HL-60 (cell line): ENCODE results near the gene GNAQ.

Experiments
- DNase-seq, 2 experiments: peaks; one replicate each; pipeline ENCODE4 v3.0.0-alpha.2; 2010 to 2020; ENCODE audit warnings: low read depth in 1 of 2, low spot score in 1 of 2
- H3K27ac ChIP-seq: fragments of 250-450 bp; sonication (Bioruptor Pico); replicated peaks from 2 replicates; pipeline ENCODE4 v1.5.1; 2020; ENCODE audit warnings: mild to moderate bottlenecking, moderate library complexity
- H3K27me3 ChIP-seq: fragments of 250-450 bp; sonication (Bioruptor Pico); 2 replicates; pipeline ENCODE4 v1.5.1; 2021; ENCODE audit warnings: mild to moderate bottlenecking, moderate library complexity; ENCODE audit not compliant: insufficient read depth, poor library complexity, severe bottlenecking
- H3K4me3 ChIP-seq: replicated peaks from 2 replicates; pipeline ENCODE4 v1.5.1; 2011; ENCODE audit warnings: mild to moderate bottlenecking, control low read depth, low read length; ENCODE audit not compliant: insufficient read depth
- GABPA ChIP-seq: IDR thresholded peaks from 2 replicates; pipeline ENCODE4 v1.6.1; 2012; ENCODE audit warnings: low read depth
- POLR2AphosphoS5 ChIP-seq: IDR thresholded peaks from 2 replicates; pipeline ENCODE4 v1.6.1; 2012; ENCODE audit warnings: low read depth
- REST ChIP-seq: IDR thresholded peaks from 2 replicates; pipeline ENCODE4 v1.6.1; 2012; ENCODE audit warnings: low read depth; ENCODE audit not compliant: insufficient replicate concordance
- SPI1 ChIP-seq: IDR thresholded peaks from 2 replicates; pipeline ENCODE4 v1.6.1; 2012; ENCODE audit warnings: low read depth, mild to moderate bottlenecking, borderline replicate concordance
- TF ChIP-seq, protein P1 (sequence below): IDR thresholded peaks from one replicate; pipeline ENCODE4 v1.5.1; 2011; ENCODE audit warnings: low read length, control low read depth, inconsistent platforms; ENCODE audit not compliant: insufficient read depth

GNAQ gene

DNA sequence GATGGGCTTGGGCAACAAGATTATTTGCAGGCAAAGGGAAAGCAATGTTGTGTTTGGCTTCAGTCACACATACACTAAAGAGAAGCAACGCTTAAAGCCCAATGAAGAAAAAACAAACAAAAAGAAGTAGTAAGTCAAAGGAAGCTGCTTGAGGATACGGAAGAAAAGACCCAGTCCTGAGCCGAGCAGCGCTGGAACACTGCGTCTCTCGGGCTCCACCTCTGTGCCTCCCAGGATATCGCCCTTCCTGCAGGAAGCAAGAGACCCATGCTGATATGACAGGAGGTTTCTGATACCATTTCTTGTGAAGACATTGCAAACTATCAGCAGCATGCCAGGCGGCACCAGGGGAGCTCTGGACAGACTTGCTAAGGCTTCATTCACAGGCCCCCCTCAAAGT, 9.9 kb downstream of the GNAQ start:
- peak overlapping the region; percentile 18 for H3K27ac ChIP-seq
- TF ChIP-seq REST, result no peak
- no peak for TF ChIP-seq POLR2AphosphoS5
- TF ChIP-seq GABPA, result no peak
- TF ChIP-seq, protein P1, sequence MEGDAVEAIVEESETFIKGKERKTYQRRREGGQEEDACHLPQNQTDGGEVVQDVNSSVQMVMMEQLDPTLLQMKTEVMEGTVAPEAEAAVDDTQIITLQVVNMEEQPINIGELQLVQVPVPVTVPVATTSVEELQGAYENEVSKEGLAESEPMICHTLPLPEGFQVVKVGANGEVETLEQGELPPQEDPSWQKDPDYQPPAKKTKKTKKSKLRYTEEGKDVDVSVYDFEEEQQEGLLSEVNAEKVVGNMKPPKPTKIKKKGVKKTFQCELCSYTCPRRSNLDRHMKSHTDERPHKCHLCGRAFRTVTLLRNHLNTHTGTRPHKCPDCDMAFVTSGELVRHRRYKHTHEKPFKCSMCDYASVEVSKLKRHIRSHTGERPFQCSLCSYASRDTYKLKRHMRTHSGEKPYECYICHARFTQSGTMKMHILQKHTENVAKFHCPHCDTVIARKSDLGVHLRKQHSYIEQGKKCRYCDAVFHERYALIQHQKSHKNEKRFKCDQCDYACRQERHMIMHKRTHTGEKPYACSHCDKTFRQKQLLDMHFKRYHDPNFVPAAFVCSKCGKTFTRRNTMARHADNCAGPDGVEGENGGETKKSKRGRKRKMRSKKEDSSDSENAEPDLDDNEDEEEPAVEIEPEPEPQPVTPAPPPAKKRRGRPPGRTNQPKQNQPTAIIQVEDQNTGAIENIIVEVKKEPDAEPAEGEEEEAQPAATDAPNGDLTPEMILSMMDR, result no peak
- TF ChIP-seq SPI1, result no peak
- H3K4me3 ChIP-seq, result no peak overlapping the region
- DNase-seq, result no peak
- no peaks in the 10 kb centered on the region for H3K27me3 ChIP-seq

GRCh38 chr9:78017190-78017693, 14.4 kb downstream of the GNAQ start:
- TF ChIP-seq POLR2AphosphoS5 (no peak), GABPA (no peak), REST (no peak)
- TF ChIP-seq, protein P1, result no peak
- Histone ChIP-seq H3K27ac (no peak overlapping the region), H3K27me3 (no peaks in the 10 kb centered on the region), H3K4me3 (no peak overlapping the region)
- no peak for DNase-seq

DNA sequence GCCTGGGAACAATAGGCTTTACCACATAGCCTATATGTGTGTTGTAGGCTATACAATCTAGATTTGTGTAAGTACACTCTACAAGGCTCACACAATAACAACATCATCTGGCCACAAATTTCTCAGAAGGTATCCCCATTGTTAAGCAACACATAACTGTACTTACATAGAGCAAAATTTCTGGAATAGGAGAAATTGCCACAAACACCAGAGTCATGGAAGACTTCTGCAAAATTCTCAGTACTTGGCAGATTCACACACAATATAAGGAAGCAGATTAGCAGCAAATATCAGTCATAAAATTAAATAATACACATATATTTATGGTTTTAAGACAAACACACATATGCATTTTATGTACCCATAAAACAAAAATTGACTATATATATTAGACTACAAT, 16.4 kb downstream of the GNAQ start:
- no peaks in the 10 kb centered on the region for H3K27me3 ChIP-seq
- TF ChIP-seq REST (no peak), GABPA (no peak), POLR2AphosphoS5 (no peak), SPI1 (peak; percentile 49; the same call in 1 of the 2 replicates)
- TF ChIP-seq, protein P1, result no peak
- peak overlapping the region; percentile 40 for H3K27ac ChIP-seq
- no peak overlapping the region for H3K4me3 ChIP-seq
- DNase-seq, result peak in 1 of 2 experiments; percentile 28
